Hepatocyte (in vitro differentiated cells): ENCODE measurements around the gene A2ML1.

Source experiments
- EZH2 ChIP-seq: fragments of 200-600 bp; sonication (generic); IDR thresholded peaks from 2 replicates; pipeline ENCODE4 v1.6.1; 2016; ENCODE audit warnings: antibody characterized with exemption, mild to moderate bottlenecking, borderline replicate concordance
- TF ChIP-seq, protein P1 (sequence below): fragments of 200-600 bp; sonication (generic); IDR thresholded peaks from 2 replicates; pipeline ENCODE4 v1.5.1; 2016; ENCODE audit warnings: antibody characterized with exemption, mild to moderate bottlenecking; ENCODE audit not compliant: poor library complexity

- TF ChIP-seq, protein P1, sequence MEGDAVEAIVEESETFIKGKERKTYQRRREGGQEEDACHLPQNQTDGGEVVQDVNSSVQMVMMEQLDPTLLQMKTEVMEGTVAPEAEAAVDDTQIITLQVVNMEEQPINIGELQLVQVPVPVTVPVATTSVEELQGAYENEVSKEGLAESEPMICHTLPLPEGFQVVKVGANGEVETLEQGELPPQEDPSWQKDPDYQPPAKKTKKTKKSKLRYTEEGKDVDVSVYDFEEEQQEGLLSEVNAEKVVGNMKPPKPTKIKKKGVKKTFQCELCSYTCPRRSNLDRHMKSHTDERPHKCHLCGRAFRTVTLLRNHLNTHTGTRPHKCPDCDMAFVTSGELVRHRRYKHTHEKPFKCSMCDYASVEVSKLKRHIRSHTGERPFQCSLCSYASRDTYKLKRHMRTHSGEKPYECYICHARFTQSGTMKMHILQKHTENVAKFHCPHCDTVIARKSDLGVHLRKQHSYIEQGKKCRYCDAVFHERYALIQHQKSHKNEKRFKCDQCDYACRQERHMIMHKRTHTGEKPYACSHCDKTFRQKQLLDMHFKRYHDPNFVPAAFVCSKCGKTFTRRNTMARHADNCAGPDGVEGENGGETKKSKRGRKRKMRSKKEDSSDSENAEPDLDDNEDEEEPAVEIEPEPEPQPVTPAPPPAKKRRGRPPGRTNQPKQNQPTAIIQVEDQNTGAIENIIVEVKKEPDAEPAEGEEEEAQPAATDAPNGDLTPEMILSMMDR = no peak
- no peak for TF ChIP-seq EZH2
Measured at GRCh38 chr12:8816448-8817050, 5.9 kb upstream of the A2ML1 start.
